ENCODE measurements around the gene TSLP.

Gene TSLP

GRCh38 chr5:111099058-111099778 is 27.7 kb downstream of the TSLP start:
- no peak for DNase-seq

GRCh38 chr5:111106320-111106948 is 34.9 kb downstream of the TSLP start:
- no peak for DNase-seq

- no peak for DNase-seq
These were observed 35.9 kb downstream of the TSLP start for GRCh38 chr5:111107371-111107770.

GRCh38 chr5:111111956-111112355 is 40.4 kb downstream of the TSLP start:
- no peak for DNase-seq

GRCh38 chr5:111113678-111114077 is 42.2 kb downstream of the TSLP start:
- DNase-seq: no peak

- DNase-seq: no peak
These were observed 43.7 kb downstream of the TSLP start for GRCh38 chr5:111115229-111115628.

- peak; percentile 81 to 90 for DNase-seq
These were observed 45.0 kb downstream of the TSLP start for GRCh38 chr5:111116550-111116949.

- DNase-seq: no peak
These were observed 45.6 kb downstream of the TSLP start for GRCh38 chr5:111117136-111117535.

- DNase-seq: no peak
These were observed 47.7 kb downstream of the TSLP start for GRCh38 chr5:111119221-111119620.

GRCh38 chr5:111119856-111120255 is 48.3 kb downstream of the TSLP start:
- DNase-seq: no peak

- DNase-seq: no peak
These were observed 49.4 kb downstream of the TSLP start for GRCh38 chr5:111120911-111121310.

- DNase-seq: no peak
These were observed 50.4 kb downstream of the TSLP start for GRCh38 chr5:111121926-111122325.

GRCh38 chr5:111122398-111122797 is 50.9 kb downstream of the TSLP start:
- no peak for DNase-seq

GRCh38 chr5:111124793-111125192 is 53.3 kb downstream of the TSLP start:
- DNase-seq: no peak

- DNase-seq: no peak
These were observed 55.4 kb downstream of the TSLP start for GRCh38 chr5:111126896-111127295.

Measured in inflammatory macrophage (primary cell).